ENCODE measurements around the gene KYAT1.

Gene KYAT1

GRCh38 chr9:128846680-128847030 is 35.1 kb downstream of the KYAT1 start:
- TF ChIP-seq CTCF (IDR thresholded peaks at IDR 0.05), result no peak

DNA sequence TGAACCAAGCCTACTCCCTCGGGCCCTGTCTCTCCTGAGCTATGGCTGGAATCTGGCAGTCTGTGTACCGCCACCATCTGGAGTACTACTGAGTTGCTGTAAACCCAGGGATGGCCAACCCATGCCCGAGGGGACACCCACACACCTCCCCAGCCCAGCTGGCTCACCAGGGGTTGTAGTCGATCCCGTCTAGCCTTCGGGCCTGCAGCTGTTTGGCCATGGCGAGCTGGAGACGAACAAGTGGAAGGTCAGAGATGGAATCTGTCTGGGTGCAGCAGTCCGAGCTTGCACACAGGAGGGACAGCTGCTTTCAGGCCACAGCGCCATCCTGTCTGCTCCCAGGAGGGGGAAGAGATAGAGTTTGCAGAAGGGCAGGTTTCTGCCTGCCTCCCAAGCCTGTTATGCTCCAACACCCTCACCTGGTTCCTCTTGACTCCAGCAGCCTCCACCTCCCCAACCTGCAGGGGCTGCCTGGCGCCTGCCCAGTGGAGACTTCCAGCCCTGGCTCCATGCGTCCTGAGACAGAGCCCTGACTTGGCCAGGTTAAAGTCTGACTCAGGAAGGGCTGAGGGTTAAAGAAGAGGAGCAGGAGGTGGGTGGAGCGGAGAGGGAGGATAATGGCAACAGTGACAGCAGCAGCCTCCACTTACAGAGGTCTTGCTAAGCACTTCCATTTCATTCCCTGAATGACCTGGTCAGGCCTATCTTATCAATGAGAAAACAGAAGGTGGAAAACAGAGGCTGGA is 36.4 kb downstream of the KYAT1 start:
- no peak for TF ChIP-seq CTCF (IDR thresholded peaks at IDR 0.05)

- TF ChIP-seq CTCF (IDR thresholded peaks at IDR 0.05), result no peak
These were observed 39.9 kb downstream of the KYAT1 start for GRCh38 chr9:128841694-128842492.

- no peak for TF ChIP-seq CTCF (IDR thresholded peaks at IDR 0.05)
These were observed 41.2 kb downstream of the KYAT1 start for GRCh38 chr9:128840524-128840923.

- TF ChIP-seq CTCF (IDR thresholded peaks at IDR 0.05), result no peak
These were observed 43.4 kb downstream of the KYAT1 start for GRCh38 chr9:128838338-128838737.

DNA sequence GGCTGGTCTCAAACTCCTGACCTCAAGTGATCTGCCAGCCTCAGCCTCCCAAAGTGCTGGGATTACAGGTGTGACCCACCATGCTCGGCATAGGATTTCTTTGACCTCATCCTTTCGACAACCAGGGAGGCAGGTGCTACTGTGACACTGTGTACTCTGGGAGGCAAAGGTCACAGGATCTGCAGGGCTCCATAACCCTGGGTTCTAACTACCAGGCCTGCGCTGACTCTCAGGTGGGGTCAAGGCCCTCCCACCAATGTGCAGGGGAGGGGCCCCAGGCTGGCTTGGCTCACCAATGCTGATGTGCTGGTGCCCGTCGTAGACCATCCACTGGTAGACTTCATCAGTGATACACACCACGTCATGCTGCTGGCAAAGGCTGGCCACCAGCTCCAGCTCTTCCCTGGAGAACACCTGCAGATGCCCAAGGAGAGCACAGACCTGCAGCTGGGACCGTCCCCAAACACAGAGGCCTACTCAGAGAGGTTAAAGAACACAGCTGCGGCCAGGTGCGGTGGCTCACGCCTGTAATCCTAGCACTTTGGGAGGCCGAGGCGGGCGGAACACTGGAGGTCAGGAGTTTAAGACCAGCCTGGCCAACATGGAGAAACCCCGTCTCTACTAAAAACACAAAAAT is 45.1 kb downstream of the KYAT1 start:
- TF ChIP-seq CTCF (IDR thresholded peaks at IDR 0.05), result no peak

- TF ChIP-seq CTCF (IDR thresholded peaks at IDR 0.05), result no peak
These were observed 46.2 kb downstream of the KYAT1 start for GRCh38 chr9:128835246-128836210.

Data from LNCAP (cell line).